WTC11 (cell line): ENCODE results near the gene CCDC93. TPM values are rescaled to one million over a fixed set of nuclear protein-coding genes. Genes with fewer than 3 reads are reported as not detected.

Source experiments
- ATAC-seq: fragments of 200-7000 bp; cut with Tn5 transposase; 2 replicates; pipeline ENCODE4 v1.10.0; 2021; ENCODE audit warnings: mild to moderate bottlenecking, moderate library complexity
- CTCF ChIA-PET: fragments of 300-600 bp; sonication (Branson Sonifier 250); formaldehyde crosslinking; loops from one replicate; lab custom pipeline; 2021; ENCODE audit warnings: antibody characterized with exemption; lab: Charles Lee
- POLR2A ChIA-PET: fragments of 350-600 bp; sonication (Branson Sonifier 250); formaldehyde crosslinking; loops from one replicate; lab custom pipeline; 2021; ENCODE audit warnings: antibody characterized with exemption; lab: Charles Lee
- DNase-seq: peaks from one replicate; pipeline ENCODE4 v3.0.0; 2021; ENCODE audit warnings: low spot score
- H3K27ac Mint-ChIP-seq: 2 replicates; pipeline ENCODE4 v1.8.0; 2021; ENCODE audit warnings: mixed read lengths
- H3K27me3 Mint-ChIP-seq: 2 replicates; pipeline ENCODE4 v1.8.0; 2021; ENCODE audit warnings: low read depth, mild to moderate bottlenecking, moderate library complexity, mixed read lengths
- H3K36me3 Mint-ChIP-seq: 2 replicates; pipeline ENCODE4 v1.8.0; 2021; ENCODE audit warnings: mixed read lengths
- H3K4me1 Mint-ChIP-seq: 2 replicates; pipeline ENCODE4 v1.8.0; 2022; ENCODE audit warnings: mixed read lengths
- H3K4me3 Mint-ChIP-seq: 2 replicates; pipeline ENCODE4 v1.8.0; 2021; ENCODE audit warnings: mild to moderate bottlenecking, moderate library complexity, mixed read lengths
- H3K9me3 Mint-ChIP-seq: 2 replicates; pipeline ENCODE4 v1.8.0; 2021; ENCODE audit warnings: mixed read lengths
- CREB1 ChIP-seq: sonication (generic); formaldehyde crosslinking; IDR thresholded peaks from 2 replicates; pipeline ENCODE4 v1.8.0; 2023; ENCODE audit warnings: mild to moderate bottlenecking, missing genetic modification reagents
- CREM ChIP-seq: sonication (generic); formaldehyde crosslinking; IDR thresholded peaks from 2 replicates; pipeline ENCODE4 v1.8.1; 2022; ENCODE audit warnings: mild to moderate bottlenecking, missing genetic modification reagents, moderate library complexity
- ELF4 ChIP-seq: sonication (generic); formaldehyde crosslinking; IDR thresholded peaks from 2 replicates; pipeline ENCODE4 v1.8.1; 2022; ENCODE audit warnings: low read depth, mild to moderate bottlenecking, moderate library complexity, missing genetic modification reagents
- ESRRA ChIP-seq: sonication (generic); formaldehyde crosslinking; IDR thresholded peaks from 2 replicates; pipeline ENCODE4 v1.8.1; 2022; ENCODE audit warnings: mild to moderate bottlenecking, missing genetic modification reagents, borderline replicate concordance
- JUN ChIP-seq: sonication (generic); formaldehyde crosslinking; IDR thresholded peaks from 2 replicates; pipeline ENCODE4 v1.8.0; 2023; ENCODE audit warnings: mild to moderate bottlenecking, missing genetic modification reagents
- KAT7 ChIP-seq: sonication (generic); formaldehyde crosslinking; IDR thresholded peaks from 2 replicates; pipeline ENCODE4 v1.8.1; 2023; ENCODE audit warnings: missing genetic modification reagents, mild to moderate bottlenecking, borderline replicate concordance
- MYBL2 ChIP-seq: sonication (generic); formaldehyde crosslinking; IDR thresholded peaks from 2 replicates; pipeline ENCODE4 v1.8.1; 2023; ENCODE audit warnings: mild to moderate bottlenecking, moderate library complexity, missing genetic modification reagents
- NFATC4 ChIP-seq: fragments of 250-450 bp; sonication (Bioruptor Pico); IDR thresholded peaks from 2 replicates; pipeline ENCODE4 v1.9.0; 2021; ENCODE audit warnings: mild to moderate bottlenecking
- NR1H2 ChIP-seq: sonication (generic); formaldehyde crosslinking; IDR thresholded peaks from 2 replicates; pipeline ENCODE4 v1.9.0; 2021; ENCODE audit warnings: mild to moderate bottlenecking, moderate library complexity, missing genetic modification reagents
- RELA ChIP-seq: sonication (generic); formaldehyde crosslinking; IDR thresholded peaks from 2 replicates; pipeline ENCODE4 v1.8.1; 2022; ENCODE audit warnings: missing genetic modification reagents, mild to moderate bottlenecking, borderline replicate concordance
- ZNF121 ChIP-seq: sonication (generic); formaldehyde crosslinking; IDR thresholded peaks from 2 replicates; pipeline ENCODE4 v1.8.0; 2023; ENCODE audit warnings: missing genetic modification reagents
- ZNF138 ChIP-seq: sonication (generic); formaldehyde crosslinking; conservative IDR thresholded peaks from 2 replicates; pipeline ENCODE4 v1.8.1; 2022; ENCODE audit warnings: mild to moderate bottlenecking, moderate library complexity, missing genetic modification reagents
- ZNF263 ChIP-seq: sonication (generic); formaldehyde crosslinking; IDR thresholded peaks from 2 replicates; pipeline ENCODE4 v1.8.1; 2022; ENCODE audit warnings: low read depth, mild to moderate bottlenecking, moderate library complexity, missing genetic modification reagents
- ZNF425 ChIP-seq: fragments of 250-450 bp; sonication (Bioruptor Pico); conservative IDR thresholded peaks from 2 replicates; pipeline ENCODE4 v1.9.0; 2021; ENCODE audit warnings: mild to moderate bottlenecking
- total RNA-seq: library from RNA; stranded (reverse); gene quantifications from 3 replicates; pipeline ENCODE4 v1.2.3, GENCODE V29; 2021
- TF ChIP-seq, protein P1 (sequence below): sonication (generic); formaldehyde crosslinking; IDR thresholded peaks from 2 replicates; pipeline ENCODE4 v1.8.0; 2022; ENCODE audit warnings: mild to moderate bottlenecking, missing genetic modification reagents
- TF ChIP-seq, protein P2 (sequence below): sonication (generic); formaldehyde crosslinking; IDR thresholded peaks from 2 replicates; pipeline ENCODE4 v1.8.1; 2023; ENCODE audit warnings: mild to moderate bottlenecking, missing genetic modification reagents, borderline replicate concordance
- TF ChIP-seq, protein P3 (sequence below): sonication (generic); formaldehyde crosslinking; IDR thresholded peaks from 2 replicates; pipeline ENCODE4 v1.8.0; 2022; ENCODE audit warnings: missing genetic modification reagents
- TF ChIP-seq, protein P4 (sequence below): fragments of 250-450 bp; sonication (Bioruptor Pico); IDR thresholded peaks from 2 replicates; pipeline ENCODE4 v2.1.2; 2022; ENCODE audit warnings: mild to moderate bottlenecking, moderate library complexity
- TF ChIP-seq, protein P5 (sequence below): sonication (generic); formaldehyde crosslinking; IDR thresholded peaks from 2 replicates; pipeline ENCODE4 v1.8.1; 2023; ENCODE audit warnings: mild to moderate bottlenecking, missing genetic modification reagents, moderate library complexity
- TF ChIP-seq, protein P6 (sequence below): sonication (generic); formaldehyde crosslinking; IDR thresholded peaks from 2 replicates; pipeline ENCODE4 v1.8.0; 2022; ENCODE audit warnings: mild to moderate bottlenecking, missing genetic modification reagents

Gene CCDC93
- total RNA-seq, 1 experiment from 2014 or later, result 16.9 TPM

- no peak for DNase-seq
- H3K36me3 Mint-ChIP-seq, result no peaks in the 10 kb centered on the region
- CTCF ChIA-PET, result interaction anchor here (1.4 to 3.1 kb wide), 2 partner anchors 9 to 52 kb away, joined by 3 to 19 read pairs; no protein-coding TSS in a partner anchor
- H3K27ac Mint-ChIP-seq, result no peak overlapping the region
- H3K27me3 Mint-ChIP-seq, result no peaks in the 10 kb centered on the region
- POLR2A ChIA-PET, result no interaction called here
- TF ChIP-seq NFATC4 (CRISPR knock-in tag), result no peak
- TF ChIP-seq ZNF425 (CRISPR knock-in tag), result no peak
- TF ChIP-seq, protein P1, sequence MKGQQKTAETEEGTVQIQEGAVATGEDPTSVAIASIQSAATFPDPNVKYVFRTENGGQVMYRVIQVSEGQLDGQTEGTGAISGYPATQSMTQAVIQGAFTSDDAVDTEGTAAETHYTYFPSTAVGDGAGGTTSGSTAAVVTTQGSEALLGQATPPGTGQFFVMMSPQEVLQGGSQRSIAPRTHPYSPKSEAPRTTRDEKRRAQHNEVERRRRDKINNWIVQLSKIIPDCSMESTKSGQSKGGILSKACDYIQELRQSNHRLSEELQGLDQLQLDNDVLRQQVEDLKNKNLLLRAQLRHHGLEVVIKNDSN (CRISPR knock-in tag), result no peak
- no peak for TF ChIP-seq NR1H2 (CRISPR knock-in tag)
- TF ChIP-seq, protein P2, sequence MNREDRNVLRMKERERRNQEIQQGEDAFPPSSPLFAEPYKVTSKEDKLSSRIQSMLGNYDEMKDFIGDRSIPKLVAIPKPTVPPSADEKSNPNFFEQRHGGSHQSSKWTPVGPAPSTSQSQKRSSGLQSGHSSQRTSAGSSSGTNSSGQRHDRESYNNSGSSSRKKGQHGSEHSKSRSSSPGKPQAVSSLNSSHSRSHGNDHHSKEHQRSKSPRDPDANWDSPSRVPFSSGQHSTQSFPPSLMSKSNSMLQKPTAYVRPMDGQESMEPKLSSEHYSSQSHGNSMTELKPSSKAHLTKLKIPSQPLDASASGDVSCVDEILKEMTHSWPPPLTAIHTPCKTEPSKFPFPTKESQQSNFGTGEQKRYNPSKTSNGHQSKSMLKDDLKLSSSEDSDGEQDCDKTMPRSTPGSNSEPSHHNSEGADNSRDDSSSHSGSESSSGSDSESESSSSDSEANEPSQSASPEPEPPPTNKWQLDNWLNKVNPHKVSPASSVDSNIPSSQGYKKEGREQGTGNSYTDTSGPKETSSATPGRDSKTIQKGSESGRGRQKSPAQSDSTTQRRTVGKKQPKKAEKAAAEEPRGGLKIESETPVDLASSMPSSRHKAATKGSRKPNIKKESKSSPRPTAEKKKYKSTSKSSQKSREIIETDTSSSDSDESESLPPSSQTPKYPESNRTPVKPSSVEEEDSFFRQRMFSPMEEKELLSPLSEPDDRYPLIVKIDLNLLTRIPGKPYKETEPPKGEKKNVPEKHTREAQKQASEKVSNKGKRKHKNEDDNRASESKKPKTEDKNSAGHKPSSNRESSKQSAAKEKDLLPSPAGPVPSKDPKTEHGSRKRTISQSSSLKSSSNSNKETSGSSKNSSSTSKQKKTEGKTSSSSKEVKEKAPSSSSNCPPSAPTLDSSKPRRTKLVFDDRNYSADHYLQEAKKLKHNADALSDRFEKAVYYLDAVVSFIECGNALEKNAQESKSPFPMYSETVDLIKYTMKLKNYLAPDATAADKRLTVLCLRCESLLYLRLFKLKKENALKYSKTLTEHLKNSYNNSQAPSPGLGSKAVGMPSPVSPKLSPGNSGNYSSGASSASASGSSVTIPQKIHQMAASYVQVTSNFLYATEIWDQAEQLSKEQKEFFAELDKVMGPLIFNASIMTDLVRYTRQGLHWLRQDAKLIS (CRISPR knock-in tag), result no peak
- TF ChIP-seq ESRRA, result no peak
- TF ChIP-seq, protein P3, sequence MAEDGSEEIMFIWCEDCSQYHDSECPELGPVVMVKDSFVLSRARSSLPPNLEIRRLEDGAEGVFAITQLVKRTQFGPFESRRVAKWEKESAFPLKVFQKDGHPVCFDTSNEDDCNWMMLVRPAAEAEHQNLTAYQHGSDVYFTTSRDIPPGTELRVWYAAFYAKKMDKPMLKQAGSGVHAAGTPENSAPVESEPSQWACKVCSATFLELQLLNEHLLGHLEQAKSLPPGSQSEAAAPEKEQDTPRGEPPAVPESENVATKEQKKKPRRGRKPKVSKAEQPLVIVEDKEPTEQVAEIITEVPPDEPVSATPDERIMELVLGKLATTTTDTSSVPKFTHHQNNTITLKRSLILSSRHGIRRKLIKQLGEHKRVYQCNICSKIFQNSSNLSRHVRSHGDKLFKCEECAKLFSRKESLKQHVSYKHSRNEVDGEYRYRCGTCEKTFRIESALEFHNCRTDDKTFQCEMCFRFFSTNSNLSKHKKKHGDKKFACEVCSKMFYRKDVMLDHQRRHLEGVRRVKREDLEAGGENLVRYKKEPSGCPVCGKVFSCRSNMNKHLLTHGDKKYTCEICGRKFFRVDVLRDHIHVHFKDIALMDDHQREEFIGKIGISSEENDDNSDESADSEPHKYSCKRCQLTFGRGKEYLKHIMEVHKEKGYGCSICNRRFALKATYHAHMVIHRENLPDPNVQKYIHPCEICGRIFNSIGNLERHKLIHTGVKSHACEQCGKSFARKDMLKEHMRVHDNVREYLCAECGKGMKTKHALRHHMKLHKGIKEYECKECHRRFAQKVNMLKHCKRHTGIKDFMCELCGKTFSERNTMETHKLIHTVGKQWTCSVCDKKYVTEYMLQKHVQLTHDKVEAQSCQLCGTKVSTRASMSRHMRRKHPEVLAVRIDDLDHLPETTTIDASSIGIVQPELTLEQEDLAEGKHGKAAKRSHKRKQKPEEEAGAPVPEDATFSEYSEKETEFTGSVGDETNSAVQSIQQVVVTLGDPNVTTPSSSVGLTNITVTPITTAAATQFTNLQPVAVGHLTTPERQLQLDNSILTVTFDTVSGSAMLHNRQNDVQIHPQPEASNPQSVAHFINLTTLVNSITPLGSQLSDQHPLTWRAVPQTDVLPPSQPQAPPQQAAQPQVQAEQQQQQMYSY (CRISPR knock-in tag), result no peak
- TF ChIP-seq RELA (CRISPR knock-in tag), result no peak
- TF ChIP-seq ELF4 (CRISPR knock-in tag), result no peak
- no peak for TF ChIP-seq KAT7 (CRISPR knock-in tag)
- no peak for TF ChIP-seq CREM
- no peak for TF ChIP-seq ZNF263
- no peak for TF ChIP-seq CREB1
- TF ChIP-seq, protein P4, sequence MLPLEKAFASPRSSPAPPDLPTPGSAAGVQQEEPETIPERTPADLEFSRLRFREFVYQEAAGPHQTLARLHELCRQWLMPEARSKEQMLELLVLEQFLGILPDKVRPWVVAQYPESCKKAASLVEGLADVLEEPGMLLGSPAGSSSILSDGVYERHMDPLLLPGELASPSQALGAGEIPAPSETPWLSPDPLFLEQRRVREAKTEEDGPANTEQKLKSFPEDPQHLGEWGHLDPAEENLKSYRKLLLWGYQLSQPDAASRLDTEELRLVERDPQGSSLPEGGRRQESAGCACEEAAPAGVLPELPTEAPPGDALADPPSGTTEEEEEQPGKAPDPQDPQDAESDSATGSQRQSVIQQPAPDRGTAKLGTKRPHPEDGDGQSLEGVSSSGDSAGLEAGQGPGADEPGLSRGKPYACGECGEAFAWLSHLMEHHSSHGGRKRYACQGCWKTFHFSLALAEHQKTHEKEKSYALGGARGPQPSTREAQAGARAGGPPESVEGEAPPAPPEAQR, result no peak
- no peak for TF ChIP-seq MYBL2 (CRISPR knock-in tag)
- no peak for TF ChIP-seq JUN (CRISPR knock-in tag)
- TF ChIP-seq, protein P5, sequence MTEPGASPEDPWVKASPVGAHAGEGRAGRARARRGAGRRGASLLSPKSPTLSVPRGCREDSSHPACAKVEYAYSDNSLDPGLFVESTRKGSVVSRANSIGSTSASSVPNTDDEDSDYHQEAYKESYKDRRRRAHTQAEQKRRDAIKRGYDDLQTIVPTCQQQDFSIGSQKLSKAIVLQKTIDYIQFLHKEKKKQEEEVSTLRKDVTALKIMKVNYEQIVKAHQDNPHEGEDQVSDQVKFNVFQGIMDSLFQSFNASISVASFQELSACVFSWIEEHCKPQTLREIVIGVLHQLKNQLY (CRISPR knock-in tag), result no peak
- no peak for TF ChIP-seq ZNF121 (CRISPR knock-in tag)
- TF ChIP-seq, protein P6, sequence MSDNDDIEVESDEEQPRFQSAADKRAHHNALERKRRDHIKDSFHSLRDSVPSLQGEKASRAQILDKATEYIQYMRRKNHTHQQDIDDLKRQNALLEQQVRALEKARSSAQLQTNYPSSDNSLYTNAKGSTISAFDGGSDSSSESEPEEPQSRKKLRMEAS (CRISPR knock-in tag), result no peak
- no peak for TF ChIP-seq ZNF138
- no peak for ATAC-seq
- H3K9me3 Mint-ChIP-seq, result no peaks in the 10 kb centered on the region
- peaks cover 3% of the 10 kb centered on the region for H3K4me1 Mint-ChIP-seq
- no peak overlapping the region for H3K4me3 Mint-ChIP-seq
Observed at GRCh38 chr2:118055512-118056164, 41.8 kb upstream of the CCDC93 start.
